Choroid plexus epithelial cell (primary cell): ENCODE measurements around the gene SPRING1.
"Not testable (repeated sequence)": the region's sequence is repeated elsewhere in the genome, so short reads cannot be mapped to it uniquely, and the experiment has no call there.

ENCODE experiments used
- DNase-seq: peaks from one replicate; pipeline ENCODE4 v3.0.0-alpha.2; 2010; ENCODE audit warnings: low read depth
- H3K4me3 ChIP-seq: 2 replicates; pipeline ENCODE4 v1.5.1; 2011; ENCODE audit warnings: low read depth, mild to moderate bottlenecking, control low read depth, low read length, moderate library complexity
- CTCF ChIP-seq: conservative IDR thresholded peaks from 2 replicates; pipeline ENCODE4 v1.5.1; 2011; ENCODE audit warnings: low read depth, mild to moderate bottlenecking, control low read depth, inconsistent platforms, low read length, moderate library complexity

The SPRING1 gene

DNA sequence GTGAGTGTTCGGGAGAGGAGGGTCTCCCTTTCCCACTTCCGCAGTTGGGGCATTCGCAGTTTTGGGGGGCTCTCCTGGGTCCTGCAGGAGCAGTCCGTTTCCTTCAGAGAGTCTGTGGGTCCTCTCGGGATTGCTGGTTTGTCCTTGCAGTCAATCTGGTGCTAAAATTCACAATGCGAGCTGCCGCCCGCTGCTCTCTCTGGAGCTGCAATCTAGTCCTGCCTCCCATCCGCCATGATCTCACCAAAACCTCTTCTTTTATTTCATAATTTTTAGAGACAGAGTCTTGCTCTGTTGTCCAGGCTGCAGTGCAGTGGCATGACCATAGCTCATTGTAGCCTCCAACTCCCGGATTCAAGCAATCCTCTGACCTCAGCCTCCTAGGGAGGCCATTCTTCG, 22.8 kb upstream of the SPRING1 start:
- TF ChIP-seq CTCF = no peak
- no peak for DNase-seq
- H3K4me3 ChIP-seq = peak overlapping the region; percentile 25

GRCh38 chr12:116759783-116760621, 22.1 kb upstream of the SPRING1 start:
- TF ChIP-seq CTCF = no peak
- DNase-seq = peak; percentile 47
- H3K4me3 ChIP-seq = peak overlapping the region; percentile 25

GRCh38 chr12:116754783-116755182, 16.9 kb upstream of the SPRING1 start:
- H3K4me3 ChIP-seq, DNase-seq: not testable (repeated sequence)

DNA sequence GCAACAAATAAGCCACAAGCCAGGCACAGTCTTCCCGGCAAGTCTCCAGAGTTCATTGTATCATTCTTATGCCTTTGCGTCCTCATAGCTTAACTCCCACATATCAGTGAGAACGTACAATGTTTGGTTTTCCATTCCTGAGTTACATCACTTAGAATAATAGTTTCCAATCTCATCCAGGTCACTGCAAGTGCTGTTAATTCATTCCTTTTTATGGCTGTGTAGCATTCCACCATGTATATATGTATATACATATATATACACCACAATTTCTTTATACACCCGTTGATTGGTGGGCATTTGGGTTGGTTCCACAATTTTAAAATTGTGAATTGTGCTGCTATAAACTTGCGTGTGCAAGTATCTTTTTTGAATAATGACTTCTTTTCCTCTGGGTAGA, 16.2 kb upstream of the SPRING1 start:
- not testable (repeated sequence) for H3K4me3 ChIP-seq, DNase-seq

- DNase-seq = no peak
- no peak for TF ChIP-seq CTCF
- H3K4me3 ChIP-seq = no peak overlapping the region
Observed at GRCh38 chr12:116750298-116750697, 12.4 kb upstream of the SPRING1 start.

- DNase-seq = no peak
- TF ChIP-seq CTCF = no peak
- no peak overlapping the region for H3K4me3 ChIP-seq
Observed at GRCh38 chr12:116749884-116750283, 12.0 kb upstream of the SPRING1 start.

- no peak for DNase-seq
- no peak for TF ChIP-seq CTCF
- H3K4me3 ChIP-seq = no peak overlapping the region
Observed at GRCh38 chr12:116745554-116745953, 7.7 kb upstream of the SPRING1 start.

DNA sequence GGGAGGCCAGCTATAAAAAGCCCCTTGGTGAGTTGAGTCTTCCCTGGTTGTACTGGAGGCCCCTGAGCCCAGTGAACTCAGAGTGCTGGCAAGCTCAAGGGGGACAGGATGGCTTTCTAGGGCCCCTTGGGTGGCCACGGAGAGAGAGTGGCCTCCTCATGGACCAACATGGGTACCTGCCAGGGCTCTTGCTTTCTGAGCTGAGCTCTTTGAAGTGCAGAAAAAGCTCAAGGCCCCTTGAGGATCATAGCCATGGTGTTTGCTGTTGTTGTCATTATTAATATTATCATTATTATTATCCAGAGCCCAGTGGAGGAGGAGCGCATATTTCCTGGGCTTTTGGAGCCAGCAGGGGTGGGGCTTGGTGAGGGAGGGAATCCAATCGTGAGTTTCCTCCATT, 6.9 kb upstream of the SPRING1 start:
- DNase-seq = no peak
- H3K4me3 ChIP-seq = no peak overlapping the region
- no peak for TF ChIP-seq CTCF

- not testable (repeated sequence) for DNase-seq
Observed at GRCh38 chr12:116742787-116743186, 4.9 kb upstream of the SPRING1 start.

More at GRCh38 chr12:116742787-116743186, 4.9 kb upstream of the SPRING1 start:
- H3K4me3 ChIP-seq = not testable (repeated sequence)
